ENCODE results near the gene MED1.

Gene MED1

DNA sequence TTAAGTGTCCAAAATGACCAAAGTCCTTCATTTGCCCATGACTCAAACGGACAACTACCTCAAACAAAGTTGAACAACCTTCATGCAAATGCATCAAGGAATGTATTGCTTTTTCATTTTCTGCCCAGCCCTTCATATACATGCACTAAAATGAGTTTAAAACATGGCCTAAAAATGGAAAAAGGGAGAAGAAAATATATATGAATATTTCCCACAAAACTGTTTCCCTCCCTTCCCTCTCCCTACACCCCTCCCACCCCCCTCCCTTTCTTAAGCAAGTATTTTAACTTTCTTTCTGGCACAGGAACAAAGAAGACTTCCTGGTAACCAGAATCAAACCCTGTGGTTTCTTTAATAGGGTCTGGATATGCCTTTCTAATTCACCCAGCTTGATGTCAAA lies 44.1 kb downstream of the MED1 start (continued):
- TF ChIP-seq, protein P1, sequence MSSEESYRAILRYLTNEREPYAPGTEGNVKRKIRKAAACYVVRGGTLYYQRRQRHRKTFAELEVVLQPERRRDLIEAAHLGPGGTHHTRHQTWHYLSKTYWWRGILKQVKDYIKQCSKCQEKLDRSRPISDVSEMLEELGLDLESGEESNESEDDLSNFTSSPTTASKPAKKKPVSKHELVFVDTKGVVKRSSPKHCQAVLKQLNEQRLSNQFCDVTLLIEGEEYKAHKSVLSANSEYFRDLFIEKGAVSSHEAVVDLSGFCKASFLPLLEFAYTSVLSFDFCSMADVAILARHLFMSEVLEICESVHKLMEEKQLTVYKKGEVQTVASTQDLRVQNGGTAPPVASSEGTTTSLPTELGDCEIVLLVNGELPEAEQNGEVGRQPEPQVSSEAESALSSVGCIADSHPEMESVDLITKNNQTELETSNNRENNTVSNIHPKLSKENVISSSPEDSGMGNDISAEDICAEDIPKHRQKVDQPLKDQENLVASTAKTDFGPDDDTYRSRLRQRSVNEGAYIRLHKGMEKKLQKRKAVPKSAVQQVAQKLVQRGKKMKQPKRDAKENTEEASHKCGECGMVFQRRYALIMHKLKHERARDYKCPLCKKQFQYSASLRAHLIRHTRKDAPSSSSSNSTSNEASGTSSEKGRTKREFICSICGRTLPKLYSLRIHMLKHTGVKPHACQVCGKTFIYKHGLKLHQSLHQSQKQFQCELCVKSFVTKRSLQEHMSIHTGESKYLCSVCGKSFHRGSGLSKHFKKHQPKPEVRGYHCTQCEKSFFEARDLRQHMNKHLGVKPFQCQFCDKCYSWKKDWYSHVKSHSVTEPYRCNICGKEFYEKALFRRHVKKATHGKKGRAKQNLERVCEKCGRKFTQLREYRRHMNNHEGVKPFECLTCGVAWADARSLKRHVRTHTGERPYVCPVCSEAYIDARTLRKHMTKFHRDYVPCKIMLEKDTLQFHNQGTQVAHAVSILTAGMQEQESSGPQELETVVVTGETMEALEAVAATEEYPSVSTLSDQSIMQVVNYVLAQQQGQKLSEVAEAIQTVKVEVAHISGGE (tag by site-specific recombination; conservative IDR thresholded peaks at IDR 0.05; ENCODE audit: low read depth) = no peak
- TF ChIP-seq ZNF677 (tag by site-specific recombination; IDR thresholded peaks at IDR 0.05) (no peak), ZNF521 (tag by site-specific recombination; IDR thresholded peaks at IDR 0.05) (no peak), ZNF280D (tag by site-specific recombination; IDR thresholded peaks at IDR 0.05) (no peak), ZNF629 (tag by site-specific recombination; IDR thresholded peaks at IDR 0.05) (no peak)

GRCh38 chr17:39405436-39405835 lies 45.6 kb downstream of the MED1 start:
- Histone ChIP-seq H3K4me3 (ENCODE audit: low read depth, low read length) (no peak overlapping the region), H3K27ac (ENCODE audit: extremely low read depth, low read depth, low read length) (no peak overlapping the region), H3K36me3 (ENCODE audit: control insufficient read depth in 2 of 2, insufficient read depth in 1 of 2, low read length in 2 of 2) (peaks cover 28 to 54% of the 10 kb centered on the region in 2 experiments), H3K4me1 (ENCODE audit: control insufficient read depth, insufficient read depth, low read length) (peaks cover 3% of the 10 kb centered on the region; the same call in 1 of the 2 replicates), H3K9me3 (ENCODE audit: control insufficient read depth, insufficient read depth, low read depth, low read length) (no peaks in the 10 kb centered on the region)
- ChIA-PET CTCF (interaction anchor here (0.6 kb wide), 2 partner anchors 12 to 99 kb away, joined by 3 read pairs; no protein-coding TSS in a partner anchor), POLR2A (no interaction called here)
- no peak for TF ChIP-seq ZNF211 (tag by site-specific recombination; IDR thresholded peaks at IDR 0.05; ENCODE audit: low read depth)
- no peak for TF ChIP-seq ZNF610 (tag by site-specific recombination; IDR thresholded peaks at IDR 0.05; ENCODE audit: borderline replicate concordance)
- no peak for TF ChIP-seq ZNF324 (tag by site-specific recombination; IDR thresholded peaks at IDR 0.05)
- TF ChIP-seq ZNF600 (tag by site-specific recombination; IDR thresholded peaks at IDR 0.05) = no peak
- no peak for TF ChIP-seq ZNF423 (tag by site-specific recombination; IDR thresholded peaks at IDR 0.05)
- no peak for TF ChIP-seq SCRT2 (tag by site-specific recombination; IDR thresholded peaks at IDR 0.05)
- TF ChIP-seq GLI4 (tag by site-specific recombination; IDR thresholded peaks at IDR 0.05) = no peak
- TF ChIP-seq ZNF10 (tag by site-specific recombination; IDR thresholded peaks at IDR 0.05) = no peak
- no peak for TF ChIP-seq ZNF473 (tag by site-specific recombination; IDR thresholded peaks at IDR 0.05)
- no peak for TF ChIP-seq ZNF660 (tag by site-specific recombination; IDR thresholded peaks at IDR 0.05)
- no peak for TF ChIP-seq TCF7L2 (IDR thresholded peaks at IDR 0.05; ENCODE audit: borderline replicate concordance, low read depth, low read length)
- no peak for TF ChIP-seq ZNF555 (tag by site-specific recombination; conservative IDR thresholded peaks at IDR 0.05)

Data from HEK293 (cell line).